Breast epithelium (tissue), 3 donors: Measurements from ENCODE around the gene ZDBF2.

ENCODE experiments used
- CTCF ChIP-seq, 3 donors: fragments of 450-650 bp; IDR thresholded peaks; one replicate each; pipeline ENCODE4 v1.5.1; 2016 to 2017; ENCODE audit warnings: antibody characterized with exemption in 3 of 3, mild to moderate bottlenecking in 3 of 3, moderate library complexity in 3 of 3
- POLR2A ChIP-seq: fragments of 450-650 bp; IDR thresholded peaks from one replicate; pipeline ENCODE4 v1.6.1; 2016; ENCODE audit warnings: antibody characterized with exemption, mild to moderate bottlenecking, moderate library complexity
- POLR2AphosphoS5 ChIP-seq, 3 donors: sonication (generic); formaldehyde crosslinking; IDR thresholded peaks; one replicate each; pipeline ENCODE4 v1.6.1; 2017; ENCODE audit warnings: antibody characterized with exemption in 3 of 3

DNA sequence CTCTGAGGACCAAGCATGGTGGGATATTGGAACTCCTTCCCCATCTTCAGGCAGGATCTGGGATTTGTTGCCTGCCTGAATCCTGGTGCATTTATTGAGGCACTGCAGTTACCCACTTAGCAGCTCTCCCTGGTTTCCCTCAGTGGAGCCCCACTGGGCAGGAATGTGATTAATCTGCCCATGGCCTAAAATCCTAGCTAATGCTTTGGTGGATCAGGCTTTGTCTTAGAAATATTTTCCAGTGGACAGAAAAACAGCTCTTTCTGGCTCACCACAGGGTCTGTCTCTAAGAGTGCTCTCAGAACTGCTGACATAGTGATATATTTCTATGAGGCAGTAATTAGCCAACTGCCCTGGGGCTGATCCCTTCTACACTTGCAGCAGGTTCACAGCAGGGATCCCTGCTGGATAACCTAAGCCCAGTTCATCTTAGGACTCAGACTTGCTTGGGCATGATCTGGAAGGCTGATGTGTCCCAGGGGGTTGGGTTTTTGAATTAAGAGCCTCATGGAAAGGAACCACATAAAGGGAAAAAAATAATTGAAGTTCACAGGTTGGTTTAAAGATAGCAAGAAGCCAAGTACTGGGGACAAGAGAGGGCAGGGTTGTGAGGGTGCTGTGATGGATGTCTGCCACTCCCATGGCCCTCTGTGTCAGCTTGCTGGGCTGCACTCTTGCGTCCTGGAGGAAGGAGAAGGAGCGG is 44.3 kb upstream of the ZDBF2 start:
- no peak for TF ChIP-seq POLR2A
- no peak for TF ChIP-seq CTCF (IDR thresholded peaks at IDR 0.05)
- no peak for TF ChIP-seq POLR2AphosphoS5 (IDR thresholded peaks at IDR 0.05)
